GM13977 (cell line): ENCODE data around the gene HSD17B1.
"Not testable (repeated sequence)": the region's sequence is repeated elsewhere in the genome, so short reads cannot be mapped to it uniquely, and the experiment has no call there.

Experiments
- DNase-seq: peaks from one replicate; pipeline ENCODE4 v3.0.0; 2012; ENCODE audit warnings: low spot score
- CTCF ChIP-seq: IDR thresholded peaks from 2 replicates; pipeline ENCODE4 v1.5.1; 2012; ENCODE audit warnings: mild to moderate bottlenecking, control low read depth; ENCODE audit not compliant: insufficient read depth; ENCODE audit errors: extremely low read depth, missing control alignments
- in situ Hi-C: fragments of 300-500 bp; cut with MboI; formaldehyde crosslinking; loops from one replicate; pipeline ENCODE4 v1.12.0; 2022; ENCODE audit warnings: low sequenced_read_pairs, low pct_unique_long_range_greater_than_20kb, mixed read lengths, inconsistent platforms; ENCODE audit not compliant: unreplicated experiment

The HSD17B1 gene

GRCh38 chr17:42554250-42555121, 1.8 kb downstream of the HSD17B1 start:
- in situ Hi-C loops: loop anchor here (25.0 kb wide), 1 partner anchor 383 kb away; no protein-coding TSS in a partner anchor
- no peak for TF ChIP-seq CTCF
- DNase-seq: peak; percentile 94

- no peak for TF ChIP-seq CTCF
- in situ Hi-C loops: loop anchor here (25.0 kb wide), 1 partner anchor 382 kb away; no protein-coding TSS in a partner anchor
- DNase-seq: no peak
Measured at GRCh38 chr17:42555122-42555622, 2.4 kb downstream of the HSD17B1 start.

- in situ Hi-C loops: loop anchor here (25.0 kb wide), 1 partner anchor 381 kb away; no protein-coding TSS in a partner anchor
- TF ChIP-seq CTCF: peak; percentile 13
- DNase-seq: not testable (repeated sequence)
Measured at GRCh38 chr17:42555961-42556617, 3.4 kb downstream of the HSD17B1 start.

GRCh38 chr17:42559075-42559474, 6.4 kb downstream of the HSD17B1 start:
- TF ChIP-seq CTCF: no peak
- in situ Hi-C loops: loop anchor here (25.0 kb wide), 1 partner anchor 378 kb away; no protein-coding TSS in a partner anchor
- DNase-seq: no peak

- in situ Hi-C loops: loop anchor here (25.0 kb wide), 1 partner anchor 377 kb away; no protein-coding TSS in a partner anchor
- no peak for TF ChIP-seq CTCF
- no peak for DNase-seq
Measured at GRCh38 chr17:42560246-42560645, 7.5 kb downstream of the HSD17B1 start.

GRCh38 chr17:42561897-42562387, 9.2 kb downstream of the HSD17B1 start, which contains the start of gene COASY:
COASY (plus strand) TSS chr17:42562148; CDS start chr17:42562623, 475 bp downstream.
- in situ Hi-C loops: loop anchor here (25.0 kb wide), 1 partner anchor 375 kb away; no protein-coding TSS in a partner anchor
- peak; percentile 94 for DNase-seq
- TF ChIP-seq CTCF: no peak
